Measurements from ENCODE around the gene KLF2. TPM values are rescaled to one million over a fixed set of nuclear protein-coding genes. Genes with fewer than 3 reads are reported as not detected.
A peak's percentile ranks its signal among the peaks of the same experiment; 100 is the strongest.

The KLF2 gene
- total RNA-seq, 1 donor = 3.0 TPM

DNA sequence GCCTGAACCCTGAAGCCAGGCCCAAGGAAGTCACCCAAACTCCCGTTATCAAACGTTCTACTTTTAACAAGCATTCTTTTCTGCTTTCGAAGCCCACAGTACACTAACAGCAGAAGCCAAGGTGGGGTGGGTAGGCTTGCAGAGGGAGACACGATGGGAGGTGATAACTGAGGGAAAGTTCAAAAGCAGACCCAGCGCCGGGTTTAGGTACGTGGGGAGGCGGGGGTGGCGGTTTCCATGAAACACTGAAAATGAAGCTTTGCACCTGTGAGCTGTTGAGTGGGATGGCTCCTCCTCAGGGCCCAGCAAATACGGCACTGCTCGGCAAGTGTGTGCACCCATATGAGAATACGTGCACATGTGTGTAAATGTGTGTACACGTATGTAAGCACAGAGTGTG lies 49.8 kb downstream of the KLF2 start:
- no peak overlapping the region for H3K4me3 ChIP-seq (ENCODE audit: low read depth, low read length)
- TF ChIP-seq, protein P1, sequence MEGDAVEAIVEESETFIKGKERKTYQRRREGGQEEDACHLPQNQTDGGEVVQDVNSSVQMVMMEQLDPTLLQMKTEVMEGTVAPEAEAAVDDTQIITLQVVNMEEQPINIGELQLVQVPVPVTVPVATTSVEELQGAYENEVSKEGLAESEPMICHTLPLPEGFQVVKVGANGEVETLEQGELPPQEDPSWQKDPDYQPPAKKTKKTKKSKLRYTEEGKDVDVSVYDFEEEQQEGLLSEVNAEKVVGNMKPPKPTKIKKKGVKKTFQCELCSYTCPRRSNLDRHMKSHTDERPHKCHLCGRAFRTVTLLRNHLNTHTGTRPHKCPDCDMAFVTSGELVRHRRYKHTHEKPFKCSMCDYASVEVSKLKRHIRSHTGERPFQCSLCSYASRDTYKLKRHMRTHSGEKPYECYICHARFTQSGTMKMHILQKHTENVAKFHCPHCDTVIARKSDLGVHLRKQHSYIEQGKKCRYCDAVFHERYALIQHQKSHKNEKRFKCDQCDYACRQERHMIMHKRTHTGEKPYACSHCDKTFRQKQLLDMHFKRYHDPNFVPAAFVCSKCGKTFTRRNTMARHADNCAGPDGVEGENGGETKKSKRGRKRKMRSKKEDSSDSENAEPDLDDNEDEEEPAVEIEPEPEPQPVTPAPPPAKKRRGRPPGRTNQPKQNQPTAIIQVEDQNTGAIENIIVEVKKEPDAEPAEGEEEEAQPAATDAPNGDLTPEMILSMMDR (IDR thresholded peaks at IDR 0.05; ENCODE audit: insufficient read depth, low read depth, low read length) = no peak
- DNase-seq (ENCODE audit: low read depth) = no peak

DNA sequence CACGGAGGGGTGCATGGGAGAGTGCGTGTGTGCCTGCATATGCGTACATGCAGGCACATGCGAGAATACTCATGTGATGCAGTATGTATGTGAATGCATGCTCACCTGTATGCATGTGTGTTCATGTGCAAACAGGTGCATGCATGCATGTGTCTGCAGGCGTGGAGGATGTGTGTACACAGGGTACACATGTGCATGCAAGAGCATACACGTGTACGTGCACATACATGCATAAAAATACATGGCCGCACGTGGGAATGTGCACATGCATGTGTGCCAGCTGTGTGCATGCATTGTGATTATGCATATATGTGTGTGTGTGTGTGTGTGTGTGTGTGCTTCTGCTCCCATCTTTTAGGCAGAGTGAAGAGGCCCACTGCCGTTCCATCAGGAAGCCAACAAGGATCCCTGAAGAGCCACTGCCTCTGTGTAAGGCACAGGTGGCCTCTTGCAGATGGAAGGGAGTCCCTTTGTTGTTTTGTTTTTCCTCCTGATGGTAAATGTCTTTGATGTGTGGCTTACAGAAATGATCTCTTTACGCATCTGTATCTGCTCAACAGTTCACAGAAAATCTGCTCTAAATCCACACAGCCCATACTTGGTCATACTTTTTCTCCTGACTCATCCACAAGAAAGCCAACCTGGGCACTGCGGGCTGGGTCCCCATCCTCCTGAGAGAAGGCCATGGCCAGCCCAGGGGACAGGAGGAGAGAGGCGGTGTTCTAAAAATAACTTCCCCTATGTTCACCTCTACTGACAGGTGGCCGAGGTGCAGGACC lies 50.7 kb downstream of the KLF2 start:
- TF ChIP-seq, protein P1 (IDR thresholded peaks at IDR 0.05; ENCODE audit: insufficient read depth, low read depth, low read length) = no peak
- no peak for DNase-seq (ENCODE audit: low read depth)
- H3K4me3 ChIP-seq (ENCODE audit: low read depth, low read length) = no peak overlapping the region

DNA sequence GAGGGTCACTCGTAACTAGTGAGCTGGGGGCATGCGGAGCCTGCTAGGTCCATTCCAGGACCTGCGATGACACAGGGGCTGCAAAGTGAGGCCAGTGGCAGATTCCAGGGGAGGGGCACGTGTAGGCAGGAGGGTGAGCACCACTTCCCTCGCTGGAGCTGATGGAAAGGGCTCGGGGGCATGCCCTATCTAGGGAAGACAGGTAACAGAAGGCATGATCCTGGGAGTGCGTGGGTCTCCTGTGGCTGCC lies 51.2 kb downstream of the KLF2 start:
- no peak for DNase-seq (ENCODE audit: low read depth)
- no peak overlapping the region for H3K4me3 ChIP-seq (ENCODE audit: low read depth, low read length)
- TF ChIP-seq, protein P1 (IDR thresholded peaks at IDR 0.05; ENCODE audit: insufficient read depth, low read depth, low read length) = no peak

DNA sequence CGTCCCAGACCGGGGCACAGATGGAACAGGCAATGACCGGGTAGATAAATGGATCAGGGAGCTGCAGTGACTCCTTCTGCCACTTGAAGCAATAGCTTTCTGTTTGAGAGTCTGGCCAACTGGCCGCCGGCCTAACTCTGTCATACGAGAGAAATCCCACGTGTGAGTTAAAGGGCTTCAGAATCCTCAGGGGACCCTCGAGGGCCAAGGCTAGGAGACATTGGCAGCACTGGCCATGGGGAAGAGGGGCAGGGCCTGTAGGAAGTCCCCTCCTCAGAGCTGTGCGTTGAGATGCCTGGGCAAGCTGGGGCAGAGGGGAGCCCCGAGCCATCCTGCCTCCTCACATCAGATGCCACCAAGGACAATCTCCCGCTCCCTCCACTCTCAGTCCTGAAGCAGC lies 51.6 kb downstream of the KLF2 start:
- TF ChIP-seq, protein P1 (IDR thresholded peaks at IDR 0.05; ENCODE audit: insufficient read depth, low read depth, low read length) = no peak
- no peak overlapping the region for H3K4me3 ChIP-seq (ENCODE audit: low read depth, low read length)
- DNase-seq (ENCODE audit: low read depth) = no peak

DNA sequence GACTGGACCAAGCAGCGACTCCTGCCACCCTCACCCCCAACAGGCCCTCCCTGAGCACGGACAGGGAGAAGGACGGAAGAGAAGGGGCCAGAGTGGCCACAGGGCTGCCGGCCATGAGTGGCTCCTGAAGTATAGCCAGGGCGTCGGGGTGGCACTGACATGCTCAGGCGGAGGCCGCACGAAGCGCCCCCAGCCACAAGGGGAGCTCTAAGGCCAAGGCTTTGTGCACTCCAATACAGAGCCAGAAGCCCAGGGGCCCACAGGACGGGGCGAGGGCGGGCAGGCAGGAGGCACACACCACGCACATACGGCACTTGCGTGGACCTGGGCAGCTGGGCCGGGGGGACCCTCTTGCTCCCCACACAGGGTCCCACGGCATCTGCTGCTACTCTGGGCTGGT lies 52.0 kb downstream of the KLF2 start:
- H3K4me3 ChIP-seq (ENCODE audit: low read depth, low read length) = no peak overlapping the region
- no peak for DNase-seq (ENCODE audit: low read depth)
- TF ChIP-seq, protein P1 (IDR thresholded peaks at IDR 0.05; ENCODE audit: insufficient read depth, low read depth, low read length) = peak; percentile 49

DNA sequence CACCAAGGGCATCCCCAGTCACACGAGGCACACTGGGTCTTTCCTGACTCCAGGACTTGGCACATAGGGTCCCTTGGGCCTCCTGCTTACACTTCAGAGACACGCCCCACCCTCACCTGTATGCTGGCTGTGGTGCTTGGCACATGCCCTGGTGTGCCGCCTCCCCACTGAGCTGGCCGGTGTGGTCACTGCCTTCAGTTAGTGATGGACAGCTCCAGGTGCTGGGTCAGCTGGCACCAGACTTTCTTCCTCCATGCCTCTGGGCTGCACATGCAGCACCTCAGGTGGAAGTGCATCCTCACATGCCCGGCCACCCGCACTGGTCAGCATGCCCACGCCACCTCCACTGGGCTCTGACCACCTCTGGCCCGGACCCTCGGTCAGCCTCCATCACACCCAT lies 52.9 kb downstream of the KLF2 start:
- no peak overlapping the region for H3K4me3 ChIP-seq (ENCODE audit: low read depth, low read length)
- DNase-seq (ENCODE audit: low read depth) = no peak
- TF ChIP-seq, protein P1 (IDR thresholded peaks at IDR 0.05; ENCODE audit: insufficient read depth, low read depth, low read length) = no peak

Other genes with a start within 250 kb of the KLF2 start
- gene TPM4, start 248.3 kb upstream of the KLF2 start, total RNA-seq = 1,325 and 1,470 TPM in 2 replicates
- 72.5 and 92.0 TPM in 2 replicates for gene RAB8A, start 212.9 kb upstream of the KLF2 start, total RNA-seq
- gene HSH2D, start 181.1 kb upstream of the KLF2 start, total RNA-seq = not detected in 2 replicates
- gene CIB3, start 151.3 kb upstream of the KLF2 start, total RNA-seq = not detected in 2 replicates
- 94.1 TPM in 2 replicates for gene FAM32A, start 139.4 kb upstream of the KLF2 start, total RNA-seq
- 60.6 and 78.6 TPM in 2 replicates for gene AP1M1, start 126.9 kb upstream of the KLF2 start, total RNA-seq
- 16.1 and 18.6 TPM in 2 replicates for gene EPS15L1, start 147.1 kb downstream of the KLF2 start, total RNA-seq
- gene CALR3, start 171.3 kb downstream of the KLF2 start, total RNA-seq = not detected in 2 replicates
- 4.2 and 6.0 TPM in 2 replicates for gene C19orf44, start 171.6 kb downstream of the KLF2 start, total RNA-seq
- gene CHERP, start 217.6 kb downstream of the KLF2 start, total RNA-seq = 6.1 and 6.5 TPM in 2 replicates
- gene SLC35E1, start 247.6 kb downstream of the KLF2 start, total RNA-seq = 32.5 and 46.2 TPM in 2 replicates

Measured in fibroblast of villous mesenchyme (primary cell).